WTC11 (cell line): Measurements from ENCODE around the gene LPIN2.

ENCODE experiments used
- CREB1 ChIP-seq: sonication (generic); formaldehyde crosslinking; IDR thresholded peaks from 2 replicates; pipeline ENCODE4 v1.8.0; 2023; ENCODE audit warnings: mild to moderate bottlenecking, missing genetic modification reagents
- GABPB1 ChIP-seq: sonication (generic); formaldehyde crosslinking; IDR thresholded peaks from 2 replicates; pipeline ENCODE4 v1.8.1; 2023; ENCODE audit warnings: mild to moderate bottlenecking, missing genetic modification reagents
- TF ChIP-seq, protein P1 (sequence below): fragments of 200-600 bp; IDR thresholded peaks from 2 replicates; pipeline ENCODE4 v1.8.0; 2022; ENCODE audit warnings: antibody characterized with exemption
- TF ChIP-seq, protein P2 (sequence below): sonication (generic); formaldehyde crosslinking; IDR thresholded peaks from 2 replicates; pipeline ENCODE4 v1.8.0; 2022; ENCODE audit warnings: mild to moderate bottlenecking, missing genetic modification reagents
- TF ChIP-seq, protein P3 (sequence below): sonication (generic); formaldehyde crosslinking; IDR thresholded peaks from 2 replicates; pipeline ENCODE4 v1.8.1; 2022; ENCODE audit warnings: missing genetic modification reagents, borderline replicate concordance
- TF ChIP-seq, protein P4 (sequence below): sonication (generic); formaldehyde crosslinking; IDR thresholded peaks from 2 replicates; pipeline ENCODE4 v1.8.0; 2022; ENCODE audit warnings: mild to moderate bottlenecking, missing genetic modification reagents
- TF ChIP-seq, protein P5 (sequence below): sonication (generic); formaldehyde crosslinking; IDR thresholded peaks from 2 replicates; pipeline ENCODE4 v1.8.0; 2022; ENCODE audit warnings: missing genetic modification reagents
- TF ChIP-seq, protein P6 (sequence below): sonication (generic); formaldehyde crosslinking; IDR thresholded peaks from 2 replicates; pipeline ENCODE4 v1.8.0; 2022; ENCODE audit warnings: mild to moderate bottlenecking, missing genetic modification reagents

DNA sequence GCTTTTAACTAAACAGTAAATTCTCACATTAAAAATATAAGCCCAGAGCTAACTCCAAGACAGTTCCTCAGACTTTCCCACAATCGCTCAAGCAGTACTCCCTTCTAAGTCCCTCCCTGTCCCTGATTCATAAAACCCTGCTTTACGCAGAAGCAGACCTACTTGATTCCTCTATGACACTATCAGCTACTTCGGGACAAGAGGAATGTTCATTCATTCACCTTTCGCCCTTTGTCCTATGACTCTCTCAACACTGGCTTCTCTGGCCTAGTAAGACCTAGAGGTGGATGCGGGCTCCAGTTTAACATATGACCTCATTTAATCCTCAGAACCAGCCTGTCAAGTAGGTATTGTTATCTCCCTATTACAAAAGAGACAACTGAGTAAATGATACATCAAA lies 10.2 kb downstream of the LPIN2 start:
- TF ChIP-seq, protein P1, sequence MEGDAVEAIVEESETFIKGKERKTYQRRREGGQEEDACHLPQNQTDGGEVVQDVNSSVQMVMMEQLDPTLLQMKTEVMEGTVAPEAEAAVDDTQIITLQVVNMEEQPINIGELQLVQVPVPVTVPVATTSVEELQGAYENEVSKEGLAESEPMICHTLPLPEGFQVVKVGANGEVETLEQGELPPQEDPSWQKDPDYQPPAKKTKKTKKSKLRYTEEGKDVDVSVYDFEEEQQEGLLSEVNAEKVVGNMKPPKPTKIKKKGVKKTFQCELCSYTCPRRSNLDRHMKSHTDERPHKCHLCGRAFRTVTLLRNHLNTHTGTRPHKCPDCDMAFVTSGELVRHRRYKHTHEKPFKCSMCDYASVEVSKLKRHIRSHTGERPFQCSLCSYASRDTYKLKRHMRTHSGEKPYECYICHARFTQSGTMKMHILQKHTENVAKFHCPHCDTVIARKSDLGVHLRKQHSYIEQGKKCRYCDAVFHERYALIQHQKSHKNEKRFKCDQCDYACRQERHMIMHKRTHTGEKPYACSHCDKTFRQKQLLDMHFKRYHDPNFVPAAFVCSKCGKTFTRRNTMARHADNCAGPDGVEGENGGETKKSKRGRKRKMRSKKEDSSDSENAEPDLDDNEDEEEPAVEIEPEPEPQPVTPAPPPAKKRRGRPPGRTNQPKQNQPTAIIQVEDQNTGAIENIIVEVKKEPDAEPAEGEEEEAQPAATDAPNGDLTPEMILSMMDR = no peak
- no peak for TF ChIP-seq CREB1 (CRISPR knock-in tag)
- TF ChIP-seq, protein P2, sequence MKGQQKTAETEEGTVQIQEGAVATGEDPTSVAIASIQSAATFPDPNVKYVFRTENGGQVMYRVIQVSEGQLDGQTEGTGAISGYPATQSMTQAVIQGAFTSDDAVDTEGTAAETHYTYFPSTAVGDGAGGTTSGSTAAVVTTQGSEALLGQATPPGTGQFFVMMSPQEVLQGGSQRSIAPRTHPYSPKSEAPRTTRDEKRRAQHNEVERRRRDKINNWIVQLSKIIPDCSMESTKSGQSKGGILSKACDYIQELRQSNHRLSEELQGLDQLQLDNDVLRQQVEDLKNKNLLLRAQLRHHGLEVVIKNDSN = no peak
- TF ChIP-seq, protein P3, sequence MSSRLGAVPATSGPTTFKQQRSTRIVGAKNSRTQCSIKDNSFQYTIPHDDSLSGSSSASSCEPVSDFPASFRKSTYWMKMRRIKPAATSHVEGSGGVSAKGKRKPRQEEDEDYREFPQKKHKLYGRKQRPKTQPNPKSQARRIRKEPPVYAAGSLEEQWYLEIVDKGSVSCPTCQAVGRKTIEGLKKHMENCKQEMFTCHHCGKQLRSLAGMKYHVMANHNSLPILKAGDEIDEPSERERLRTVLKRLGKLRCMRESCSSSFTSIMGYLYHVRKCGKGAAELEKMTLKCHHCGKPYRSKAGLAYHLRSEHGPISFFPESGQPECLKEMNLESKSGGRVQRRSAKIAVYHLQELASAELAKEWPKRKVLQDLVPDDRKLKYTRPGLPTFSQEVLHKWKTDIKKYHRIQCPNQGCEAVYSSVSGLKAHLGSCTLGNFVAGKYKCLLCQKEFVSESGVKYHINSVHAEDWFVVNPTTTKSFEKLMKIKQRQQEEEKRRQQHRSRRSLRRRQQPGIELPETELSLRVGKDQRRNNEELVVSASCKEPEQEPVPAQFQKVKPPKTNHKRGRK (CRISPR knock-in tag) = no peak
- TF ChIP-seq, protein P4, sequence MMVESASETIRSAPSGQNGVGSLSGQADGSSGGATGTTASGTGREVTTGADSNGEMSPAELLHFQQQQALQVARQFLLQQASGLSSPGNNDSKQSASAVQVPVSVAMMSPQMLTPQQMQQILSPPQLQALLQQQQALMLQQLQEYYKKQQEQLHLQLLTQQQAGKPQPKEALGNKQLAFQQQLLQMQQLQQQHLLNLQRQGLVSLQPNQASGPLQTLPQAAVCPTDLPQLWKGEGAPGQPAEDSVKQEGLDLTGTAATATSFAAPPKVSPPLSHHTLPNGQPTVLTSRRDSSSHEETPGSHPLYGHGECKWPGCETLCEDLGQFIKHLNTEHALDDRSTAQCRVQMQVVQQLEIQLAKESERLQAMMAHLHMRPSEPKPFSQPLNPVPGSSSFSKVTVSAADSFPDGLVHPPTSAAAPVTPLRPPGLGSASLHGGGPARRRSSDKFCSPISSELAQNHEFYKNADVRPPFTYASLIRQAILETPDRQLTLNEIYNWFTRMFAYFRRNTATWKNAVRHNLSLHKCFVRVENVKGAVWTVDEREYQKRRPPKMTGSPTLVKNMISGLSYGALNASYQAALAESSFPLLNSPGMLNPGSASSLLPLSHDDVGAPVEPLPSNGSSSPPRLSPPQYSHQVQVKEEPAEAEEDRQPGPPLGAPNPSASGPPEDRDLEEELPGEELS (CRISPR knock-in tag) = no peak
- TF ChIP-seq, protein P5, sequence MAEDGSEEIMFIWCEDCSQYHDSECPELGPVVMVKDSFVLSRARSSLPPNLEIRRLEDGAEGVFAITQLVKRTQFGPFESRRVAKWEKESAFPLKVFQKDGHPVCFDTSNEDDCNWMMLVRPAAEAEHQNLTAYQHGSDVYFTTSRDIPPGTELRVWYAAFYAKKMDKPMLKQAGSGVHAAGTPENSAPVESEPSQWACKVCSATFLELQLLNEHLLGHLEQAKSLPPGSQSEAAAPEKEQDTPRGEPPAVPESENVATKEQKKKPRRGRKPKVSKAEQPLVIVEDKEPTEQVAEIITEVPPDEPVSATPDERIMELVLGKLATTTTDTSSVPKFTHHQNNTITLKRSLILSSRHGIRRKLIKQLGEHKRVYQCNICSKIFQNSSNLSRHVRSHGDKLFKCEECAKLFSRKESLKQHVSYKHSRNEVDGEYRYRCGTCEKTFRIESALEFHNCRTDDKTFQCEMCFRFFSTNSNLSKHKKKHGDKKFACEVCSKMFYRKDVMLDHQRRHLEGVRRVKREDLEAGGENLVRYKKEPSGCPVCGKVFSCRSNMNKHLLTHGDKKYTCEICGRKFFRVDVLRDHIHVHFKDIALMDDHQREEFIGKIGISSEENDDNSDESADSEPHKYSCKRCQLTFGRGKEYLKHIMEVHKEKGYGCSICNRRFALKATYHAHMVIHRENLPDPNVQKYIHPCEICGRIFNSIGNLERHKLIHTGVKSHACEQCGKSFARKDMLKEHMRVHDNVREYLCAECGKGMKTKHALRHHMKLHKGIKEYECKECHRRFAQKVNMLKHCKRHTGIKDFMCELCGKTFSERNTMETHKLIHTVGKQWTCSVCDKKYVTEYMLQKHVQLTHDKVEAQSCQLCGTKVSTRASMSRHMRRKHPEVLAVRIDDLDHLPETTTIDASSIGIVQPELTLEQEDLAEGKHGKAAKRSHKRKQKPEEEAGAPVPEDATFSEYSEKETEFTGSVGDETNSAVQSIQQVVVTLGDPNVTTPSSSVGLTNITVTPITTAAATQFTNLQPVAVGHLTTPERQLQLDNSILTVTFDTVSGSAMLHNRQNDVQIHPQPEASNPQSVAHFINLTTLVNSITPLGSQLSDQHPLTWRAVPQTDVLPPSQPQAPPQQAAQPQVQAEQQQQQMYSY = no peak
- TF ChIP-seq, protein P6, sequence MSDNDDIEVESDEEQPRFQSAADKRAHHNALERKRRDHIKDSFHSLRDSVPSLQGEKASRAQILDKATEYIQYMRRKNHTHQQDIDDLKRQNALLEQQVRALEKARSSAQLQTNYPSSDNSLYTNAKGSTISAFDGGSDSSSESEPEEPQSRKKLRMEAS (CRISPR knock-in tag) = no peak
- no peak for TF ChIP-seq GABPB1 (CRISPR knock-in tag)
